Cortex of kidney (tissue), 1 donor: ENCODE measurements around the gene RNF224.

Source experiments
- DNase-seq: peaks from one replicate; lab custom pipeline; 2025; lab: John Stamatoyannopoulos, UW

RNF224 gene

GRCh38 chr9:137215196-137215986 is 11.9 kb upstream of the RNF224 start:
- DNase-seq, result no peak

DNA sequence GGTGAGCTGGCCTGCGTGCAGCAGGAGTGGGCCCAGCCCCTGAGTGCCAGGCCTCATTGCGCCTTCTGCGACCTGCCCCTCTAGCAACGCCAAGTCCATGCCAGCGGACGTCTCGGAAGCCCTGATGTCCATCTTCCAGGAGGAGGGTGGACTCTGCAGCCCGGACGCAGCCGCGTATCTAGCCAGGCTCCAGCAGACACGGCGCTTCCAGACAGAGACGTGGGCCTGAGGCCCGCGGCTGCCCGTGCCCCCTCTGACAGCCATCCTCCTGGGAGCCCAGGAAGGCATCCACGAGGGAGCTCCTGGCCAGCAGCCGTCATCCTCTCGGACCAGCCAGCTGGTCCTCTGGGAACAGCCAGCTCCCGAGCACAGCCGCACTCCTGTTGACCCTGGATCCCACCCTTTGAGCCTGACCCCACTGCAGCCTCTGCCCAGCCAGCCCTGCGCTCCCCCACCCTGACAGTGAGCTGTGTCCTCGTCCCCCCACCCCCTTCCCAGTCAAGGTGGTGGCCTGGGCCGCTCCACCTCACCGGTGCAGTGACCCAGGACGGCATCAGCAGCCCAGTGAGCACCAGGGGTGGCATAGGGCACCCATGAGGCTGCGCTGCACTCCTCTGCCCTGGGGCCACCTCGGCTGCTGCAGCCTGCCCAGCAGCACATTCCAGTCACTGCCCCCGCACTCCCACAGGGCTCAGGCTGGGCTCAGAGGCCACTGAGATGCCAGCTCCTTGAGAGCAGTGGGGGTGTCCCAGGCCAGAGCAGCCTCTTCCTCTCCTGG is 10.9 kb upstream of the RNF224 start:
- no peak for DNase-seq

DNA sequence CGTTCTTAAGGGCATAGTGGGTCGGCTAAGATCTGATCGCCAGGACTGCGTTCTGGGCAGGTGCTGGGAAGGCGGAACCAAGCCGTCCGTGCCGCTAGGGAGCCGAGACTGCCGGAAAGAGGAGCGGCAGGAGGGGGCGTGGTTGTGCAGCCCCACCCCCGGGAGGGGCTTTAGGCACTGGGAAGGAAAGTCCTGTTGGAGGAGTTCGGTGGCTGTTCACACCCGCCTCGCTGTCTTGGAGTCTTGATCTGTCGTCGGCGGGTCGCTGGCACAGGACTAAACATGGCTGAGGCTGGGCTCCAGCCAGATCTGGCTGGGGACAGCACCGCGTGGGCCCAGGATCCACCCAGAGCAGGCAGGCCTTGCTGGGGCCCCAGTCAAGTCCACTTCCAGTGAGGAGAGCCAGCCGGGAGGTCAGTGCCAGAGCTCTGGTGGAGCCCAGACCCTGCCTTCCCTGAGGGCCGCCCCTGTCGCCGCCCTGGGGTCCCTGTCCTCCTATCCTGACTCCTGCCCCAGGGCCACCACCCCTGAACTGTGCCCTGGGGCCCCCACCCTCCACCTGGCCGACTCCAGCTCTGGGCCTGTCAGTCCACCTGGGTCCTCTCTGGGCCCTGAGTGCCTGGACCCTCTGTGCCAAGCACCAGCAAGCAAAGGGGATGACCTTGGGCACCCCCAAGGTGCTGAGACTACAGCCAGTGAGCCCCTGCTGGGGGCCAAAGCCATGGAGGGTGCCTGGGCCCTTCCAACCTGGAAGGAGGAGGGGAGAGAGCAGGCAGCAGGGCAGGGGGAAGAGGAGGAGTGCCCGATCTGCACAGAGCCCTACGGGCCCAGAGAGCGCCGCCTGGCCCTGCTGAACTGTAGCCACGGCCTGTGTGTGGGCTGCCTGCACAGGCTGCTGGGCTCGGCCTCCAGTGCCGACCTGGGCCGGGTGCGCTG is 9.8 kb upstream of the RNF224 start:
- DNase-seq, result no peak

DNA sequence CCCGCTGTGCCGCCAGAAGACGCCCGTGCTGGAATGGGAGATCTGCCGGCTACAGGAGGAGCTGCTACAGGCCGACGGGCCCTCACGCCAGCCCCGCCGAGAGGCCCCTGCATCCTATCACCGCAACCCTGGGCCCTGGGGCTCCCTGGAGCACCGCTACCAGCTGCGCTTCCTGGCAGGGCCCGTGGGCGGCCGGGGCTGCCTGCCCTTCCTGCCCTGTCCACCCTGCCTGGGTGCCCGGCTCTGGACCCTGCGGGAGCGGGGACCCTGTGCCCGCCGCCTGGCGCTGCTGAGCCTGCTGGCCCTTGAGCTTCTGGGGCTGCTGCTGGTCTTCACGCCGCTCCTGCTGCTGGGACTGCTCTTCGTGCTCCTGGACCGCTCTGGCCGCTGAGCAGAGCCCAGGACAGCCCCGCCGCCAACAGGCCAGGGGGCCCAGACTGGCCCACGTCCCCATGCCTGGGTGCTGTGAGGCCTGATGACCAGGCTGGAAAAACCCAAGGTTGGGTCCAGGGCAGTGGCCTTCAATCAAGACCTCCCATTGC is 9.0 kb upstream of the RNF224 start:
- DNase-seq, result no peak

DNA sequence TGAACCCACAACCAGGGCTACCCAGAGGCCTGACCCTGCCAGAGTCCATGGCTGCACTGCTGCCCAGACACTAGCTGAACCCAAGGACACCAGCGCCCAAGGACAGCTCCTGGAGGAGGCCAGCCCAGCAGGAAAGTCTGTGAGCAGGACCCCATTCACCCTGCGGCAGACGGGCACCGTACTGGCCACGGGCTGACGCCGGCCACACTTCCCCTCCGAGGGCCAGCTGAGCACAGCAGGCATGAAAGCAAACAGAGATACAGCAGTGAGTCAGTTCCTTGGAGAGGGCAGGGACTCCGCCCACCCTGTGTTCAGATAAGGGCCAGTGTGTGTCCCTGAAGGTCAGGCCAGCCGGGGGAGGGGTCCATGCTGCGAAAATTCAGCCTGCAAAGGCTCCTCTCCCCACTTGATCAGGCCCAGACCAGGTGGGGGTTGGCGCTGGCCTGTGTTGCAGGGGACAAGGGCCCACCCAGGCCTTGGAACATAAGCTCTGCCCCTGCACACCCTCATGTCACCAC is 8.5 kb upstream of the RNF224 start:
- no peak for DNase-seq

- DNase-seq, result no peak
These were observed 7.5 kb upstream of the RNF224 start for GRCh38 chr9:137219757-137220316.

- DNase-seq, result no peak
These were observed 6.8 kb upstream of the RNF224 start for GRCh38 chr9:137220317-137221094.

- no peak for DNase-seq
These were observed 6.2 kb upstream of the RNF224 start for GRCh38 chr9:137221095-137221505.

DNA sequence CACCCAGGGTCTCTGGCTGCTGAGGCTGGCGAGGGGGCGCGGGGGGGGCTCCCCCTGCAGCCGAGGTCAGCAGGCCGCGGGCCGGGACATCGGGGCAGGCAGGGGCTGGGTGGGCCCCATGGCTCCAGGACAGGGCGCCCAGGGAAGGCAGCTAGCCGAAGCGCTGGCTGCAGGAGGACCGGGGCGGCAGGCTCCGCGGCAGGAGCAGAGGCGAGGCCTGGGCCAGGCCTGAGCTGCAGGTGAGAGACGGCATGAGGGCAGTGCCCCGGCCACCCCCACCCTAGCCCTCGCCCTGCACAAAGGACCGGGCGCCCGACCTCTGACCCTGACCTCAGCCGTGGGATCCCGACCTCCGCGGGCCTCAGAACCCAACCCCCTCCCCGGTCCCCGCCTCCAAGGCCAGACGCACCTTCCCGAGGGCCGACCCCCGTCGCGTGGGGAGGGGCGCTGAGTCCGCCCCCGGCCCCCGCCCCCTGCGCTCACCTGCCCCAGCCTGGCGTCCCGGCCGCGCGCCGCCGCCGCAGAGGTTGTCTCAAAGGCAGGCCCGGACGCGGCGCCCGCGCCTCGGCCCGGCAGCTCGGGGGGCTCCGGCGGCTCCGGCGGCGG is 5.7 kb upstream of the RNF224 start:
- no peak for DNase-seq

DNA sequence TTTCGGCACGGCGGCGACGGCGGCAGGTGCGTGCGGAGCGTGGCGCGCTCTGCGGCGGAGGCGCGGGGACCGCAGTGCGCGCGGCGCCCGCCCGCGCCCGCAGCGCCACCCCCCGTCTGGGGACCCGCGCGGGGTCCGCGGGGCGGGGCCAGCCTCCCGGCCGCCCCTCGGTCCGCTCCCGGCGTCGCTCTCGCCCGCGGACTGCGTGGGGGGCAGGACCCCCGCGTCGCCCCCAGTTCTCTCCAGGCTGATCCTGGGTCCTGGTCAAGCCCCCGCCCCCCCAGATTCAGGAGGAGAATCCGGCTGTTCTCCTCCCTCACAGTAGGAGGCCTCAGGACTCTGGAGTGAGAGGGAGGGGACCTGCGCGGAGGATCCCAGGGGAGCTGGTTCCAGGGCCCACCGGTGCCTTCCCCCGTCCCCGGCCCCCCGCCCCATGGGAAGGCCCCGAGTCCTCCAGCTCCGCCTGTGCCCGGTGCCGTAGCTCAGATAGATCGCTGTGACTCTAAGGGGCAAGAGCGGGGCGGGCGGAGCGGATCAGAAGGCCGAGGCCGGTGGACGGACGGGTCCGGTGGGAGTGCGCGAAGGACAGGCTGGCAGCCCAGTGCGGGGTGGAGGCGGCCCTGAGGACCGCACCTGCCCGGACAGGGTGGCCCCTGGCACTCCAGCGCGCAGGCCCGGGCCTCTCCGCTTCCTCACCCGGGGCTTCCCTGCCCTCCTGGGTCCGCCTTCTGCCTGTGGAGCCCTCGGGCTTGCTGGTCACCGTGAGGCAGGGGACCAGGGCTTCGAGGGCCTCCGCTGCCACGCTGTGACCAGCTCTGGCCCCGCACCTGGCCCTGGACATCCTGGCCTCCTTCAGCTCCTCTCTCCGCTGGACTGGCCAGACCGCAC is 4.9 kb upstream of the RNF224 start, which contains the start of gene RNF208:
Gene RNF208 (minus strand): TSS at position 51 of the 888 bp plus-strand sequence. CDS start 1,028 bp downstream, outside the sequence.
- no peak for DNase-seq

DNA sequence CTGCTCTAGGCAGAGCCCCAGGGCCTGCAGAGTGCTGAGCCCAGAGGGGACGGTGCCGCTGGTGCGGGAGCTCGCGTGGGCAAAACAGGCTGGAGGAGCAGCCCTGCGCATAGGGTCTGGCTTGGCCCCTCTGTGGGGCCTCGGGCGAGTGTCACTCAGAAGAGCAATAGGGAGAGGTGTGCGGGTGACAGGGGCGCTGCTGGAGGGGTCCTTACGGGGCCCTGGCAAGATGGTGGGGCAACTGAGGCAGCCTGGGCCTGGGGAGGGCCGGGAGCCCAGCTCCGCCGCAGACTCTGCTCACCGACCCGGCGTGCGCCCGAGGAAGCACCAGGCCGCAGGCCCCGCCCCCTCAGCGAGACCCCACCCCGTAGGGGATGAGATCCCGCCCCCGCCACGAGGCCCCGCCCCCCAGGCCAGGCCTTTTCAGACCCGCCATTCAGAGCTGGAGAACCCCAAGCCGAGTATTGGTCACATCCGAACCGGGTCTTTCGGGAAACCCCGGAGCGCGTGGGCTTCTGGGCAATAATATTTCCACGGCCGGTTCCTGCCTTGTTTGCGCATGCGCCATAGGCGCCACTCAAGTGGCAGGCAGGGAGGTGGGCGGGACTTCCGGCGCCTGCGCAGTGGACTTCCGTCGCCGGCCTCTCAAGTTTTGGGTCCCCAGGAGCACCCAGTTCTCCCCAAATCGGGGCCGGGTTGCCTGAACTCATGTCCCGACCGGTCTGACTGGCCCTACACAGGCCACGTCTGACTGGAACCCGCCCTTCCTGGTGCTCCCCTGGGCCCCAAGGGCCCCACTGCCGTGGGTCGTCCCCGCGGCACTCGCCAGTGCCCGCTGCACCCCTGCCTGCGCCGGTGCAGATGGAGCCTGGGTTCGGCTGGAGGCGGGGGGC is 4.0 kb upstream of the RNF224 start:
- DNase-seq, result no peak

DNA sequence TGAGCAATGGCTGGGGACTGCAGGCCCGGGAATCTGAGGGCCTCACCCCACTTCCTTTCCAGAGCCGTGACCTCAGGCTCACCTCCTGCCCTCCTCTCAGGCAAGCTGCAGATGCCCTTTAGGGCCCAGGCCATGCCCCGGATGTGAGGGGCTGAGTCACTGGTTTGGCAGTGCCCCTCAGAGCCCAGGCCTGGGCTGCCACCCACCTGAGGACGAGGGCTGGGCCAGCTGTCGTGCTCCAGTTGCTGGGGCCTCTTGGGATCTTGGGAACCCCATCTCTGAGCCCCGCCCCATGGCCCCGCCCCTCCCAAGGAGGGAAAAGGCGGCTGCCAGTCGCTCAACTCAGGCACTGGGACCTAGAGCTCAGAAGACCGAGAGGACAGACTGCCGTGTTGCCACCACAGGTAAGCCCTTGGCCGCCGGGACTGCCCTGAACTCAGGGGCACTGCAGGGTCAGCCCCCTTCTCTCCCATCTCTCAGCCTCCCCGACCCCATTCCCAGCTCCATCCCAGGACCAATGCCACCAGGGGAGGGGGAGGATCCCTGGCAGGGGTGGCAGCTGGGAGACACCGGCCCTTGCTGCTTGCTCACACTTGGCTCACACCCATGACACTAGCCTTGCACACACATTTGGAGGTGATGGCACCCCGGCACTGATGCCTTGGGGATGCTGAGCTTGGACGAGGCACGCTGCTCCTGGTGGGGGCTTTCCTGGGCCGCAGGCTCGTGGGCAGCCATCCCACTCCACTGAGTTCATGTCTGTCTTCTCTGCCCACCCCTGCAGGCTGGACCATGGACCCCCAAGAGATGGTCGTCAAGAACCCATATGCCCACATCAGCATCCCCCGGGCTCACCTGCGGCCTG is 2.2 kb upstream of the RNF224 start, which contains the start of gene CYSRT1:
Gene CYSRT1 (plus strand): TSS at position 345 of the 865 bp plus-strand sequence. CDS start 448 bp downstream, at position 793.
- DNase-seq, result no peak

DNA sequence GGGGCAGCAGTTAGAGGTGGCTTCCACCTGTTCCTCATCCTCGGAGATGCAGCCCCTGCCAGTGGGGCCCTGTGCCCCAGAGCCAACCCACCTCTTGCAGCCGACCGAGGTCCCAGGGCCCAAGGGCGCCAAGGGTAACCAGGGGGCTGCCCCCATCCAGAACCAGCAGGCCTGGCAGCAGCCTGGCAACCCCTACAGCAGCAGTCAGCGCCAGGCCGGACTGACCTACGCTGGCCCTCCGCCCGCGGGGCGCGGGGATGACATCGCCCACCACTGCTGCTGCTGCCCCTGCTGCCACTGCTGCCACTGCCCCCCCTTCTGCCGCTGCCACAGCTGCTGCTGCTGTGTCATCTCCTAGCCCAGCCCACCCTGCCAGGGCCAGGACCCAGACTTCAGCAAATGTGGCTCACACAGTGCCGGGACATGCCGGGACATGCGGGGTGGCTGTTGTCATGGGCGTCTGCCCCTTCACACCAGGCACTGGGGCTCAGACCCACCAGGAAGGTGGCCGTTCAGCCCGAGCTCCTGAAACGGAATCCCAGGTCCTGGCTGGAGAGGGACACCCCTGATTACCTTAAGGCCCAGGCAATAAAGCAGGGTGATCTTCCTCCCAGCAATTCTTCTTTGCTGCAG is 1.5 kb upstream of the RNF224 start:
- DNase-seq, result no peak

- DNase-seq, result no peak
These were observed 806 bp upstream of the RNF224 start for GRCh38 chr9:137226338-137227053.

- DNase-seq, result no peak
These were observed 677 bp downstream of the RNF224 start for GRCh38 chr9:137227853-137228505.
